HepG2 (cell line): Measurements from ENCODE around the gene NSUN2. TPM values are rescaled to one million over a fixed set of nuclear protein-coding genes. Genes with fewer than 3 reads are reported as not detected.

ENCODE experiments used
- ATAC-seq: fragments of 200-7000 bp; cut with Tn5 transposase; 3 replicates; pipeline ENCODE4 v1.9.1; 2020; ENCODE audit warnings: mild to moderate bottlenecking, moderate library complexity
- BruUV-seq: library from RNA; stranded (reverse); fragments of 400-500 nt; replicated peaks from 2 replicates; lab custom pipeline; 2021; lab: Mats Ljungman, UMichigan
- CTCF ChIA-PET: fragments of 300-600 bp; formaldehyde crosslinking; extraction: SDS; loops from one replicate; lab custom pipeline; 2021; ENCODE audit warnings: low total read pairs, inconsistent platforms, low intra/inter-chr PET ratio; lab: Yijun Ruan, JAX
- POLR2A ChIA-PET: fragments of 350-600 bp; sonication (Branson Sonifier 250); formaldehyde crosslinking; loops from one replicate; lab custom pipeline; 2020; ENCODE audit warnings: antibody characterized with exemption, inconsistent platforms; lab: Yijun Ruan, JAX
- DNase-seq: peaks from one replicate; pipeline ENCODE4 v3.0.0-alpha.2; 2015; ENCODE audit warnings: low spot score
- FAIRE-seq: peaks from 3 replicates; lab custom pipeline; 2011; peaks lifted over from hg19 to GRCh38; lab: Jason Lieb, UNC
- H2AFZ ChIP-seq: one replicate; pipeline ENCODE4 v1.6.1; 2011; ENCODE audit warnings: low read length, inconsistent platforms
- H3K27ac ChIP-seq: fragments of 300-600 bp; 3 replicates; pipeline ENCODE4 v1.8.0; 2011; ENCODE audit warnings: mixed run types, mild to moderate bottlenecking, mixed read lengths, low read length, inconsistent platforms; ENCODE audit not compliant: insufficient read depth; ENCODE audit errors: extremely low read length
- H3K27me3 ChIP-seq, 2 experiments: fragments of 200-600 bp in 1 of 2; 2 replicates in 1 of 2; 3 replicates in 1 of 2; pipeline versions ENCODE4 v1.6.0 to v1.8.0; 2011; ENCODE audit warnings: low read length in 2 of 2, mild to moderate bottlenecking in 2 of 2, moderate library complexity in 2 of 2, inconsistent platforms in 1 of 2; ENCODE audit not compliant: insufficient read depth in 2 of 2, control insufficient read depth in 1 of 2
- H3K36me3 ChIP-seq, 2 experiments: fragments of 200-600 bp in 1 of 2; replicated peaks in 1 of 2; 2 replicates in 1 of 2; 3 replicates in 1 of 2; pipeline versions ENCODE4 v1.5.1 to v1.8.0; 2011; ENCODE audit warnings: low read length in 2 of 2, inconsistent platforms in 1 of 2; ENCODE audit not compliant: insufficient read depth in 2 of 2, control insufficient read depth in 1 of 2
- H3K4me1 ChIP-seq: 2 replicates; pipeline ENCODE4 v1.5.1; 2012; ENCODE audit warnings: low read length, inconsistent platforms; ENCODE audit not compliant: insufficient read depth
- H3K4me2 ChIP-seq: 2 replicates; pipeline ENCODE4 v1.6.0; 2011; ENCODE audit warnings: low read depth, low read length, inconsistent platforms
- H3K4me3 ChIP-seq, 3 experiments: fragments of 200-600 bp in 1 of 3; sonication (generic), shearing (Covaris generic) in 1 of 3; replicated peaks in 1 of 3; 2 replicates each; pipeline ENCODE4 v1.5.1; 2011 to 2016; ENCODE audit warnings: low read length in 3 of 3, inconsistent platforms in 2 of 3, low read depth in 2 of 3, mild to moderate bottlenecking in 2 of 3, control low read depth in 1 of 3, mixed read lengths in 1 of 3; ENCODE audit not compliant: insufficient read depth in 1 of 3
- H3K79me2 ChIP-seq: one replicate; pipeline ENCODE4 v1.6.1; 2011; ENCODE audit warnings: low read length, inconsistent platforms; ENCODE audit not compliant: insufficient read depth
- H3K9ac ChIP-seq: 2 replicates; pipeline ENCODE4 v1.6.0; 2011; ENCODE audit warnings: mild to moderate bottlenecking, low read depth, low read length, inconsistent platforms; ENCODE audit not compliant: insufficient read depth
- H3K9me3 ChIP-seq: 2 replicates; pipeline ENCODE4 v1.5.1; 2012; ENCODE audit warnings: mild to moderate bottlenecking, low read length
- H4K20me1 ChIP-seq: 2 replicates; pipeline ENCODE4 v1.6.0; 2011; ENCODE audit warnings: inconsistent platforms, mild to moderate bottlenecking, low read length, moderate library complexity; ENCODE audit not compliant: insufficient read depth
- ARID5B ChIP-seq: IDR thresholded peaks from 2 replicates; pipeline ENCODE4 v1.4.0; 2020; ENCODE audit warnings: mild to moderate bottlenecking, missing genetic modification reagents
- DPF2 ChIP-seq: sonication (generic); formaldehyde crosslinking; IDR thresholded peaks from 2 replicates; pipeline ENCODE4 v1.4.0; 2020; ENCODE audit warnings: mild to moderate bottlenecking, low read depth, missing genetic modification reagents, borderline replicate concordance
- E2F1 ChIP-seq: sonication (generic); formaldehyde crosslinking; IDR thresholded peaks from 2 replicates; pipeline ENCODE4 v1.5.0; 2020; ENCODE audit warnings: missing genetic modification reagents
- EZH2 ChIP-seq: conservative IDR thresholded peaks from 2 replicates; pipeline ENCODE4 v1.6.1; 2012; ENCODE audit warnings: mild to moderate bottlenecking, low read depth, low read length, moderate library complexity
- GATA4 ChIP-seq: sonication (generic); IDR thresholded peaks from 2 replicates; pipeline ENCODE4 v1.6.1; 2016; ENCODE audit warnings: antibody characterized with exemption, low read depth, borderline replicate concordance
- NFATC3 ChIP-seq: sonication (generic); formaldehyde crosslinking; IDR thresholded peaks from 2 replicates; pipeline ENCODE4 v1.5.1; 2020; ENCODE audit warnings: mild to moderate bottlenecking, missing genetic modification reagents
- SNAPC4 ChIP-seq: sonication (generic); formaldehyde crosslinking; IDR thresholded peaks from 2 replicates; pipeline ENCODE4 v1.4.0; 2020; ENCODE audit warnings: mild to moderate bottlenecking, missing genetic modification reagents
- ZC3H13 ChIP-seq: sonication (generic); formaldehyde crosslinking; IDR thresholded peaks from 2 replicates; pipeline ENCODE4 v1.8.1; 2023; ENCODE audit warnings: mild to moderate bottlenecking, missing genetic modification reagents, moderate library complexity
- ZFAT ChIP-seq: sonication (generic); formaldehyde crosslinking; conservative IDR thresholded peaks from 2 replicates; pipeline ENCODE4 v1.8.1; 2023; ENCODE audit warnings: missing genetic modification reagents, inconsistent platforms
- ZNF496 ChIP-seq: sonication (generic); formaldehyde crosslinking; IDR thresholded peaks from 2 replicates; pipeline ENCODE4 v1.8.1; 2023; ENCODE audit warnings: mild to moderate bottlenecking, moderate library complexity, missing genetic modification reagents; ENCODE audit not compliant: insufficient replicate concordance
- ZNF607 ChIP-seq: sonication (generic); formaldehyde crosslinking; IDR thresholded peaks from 2 replicates; pipeline ENCODE4 v1.5.1; 2020; ENCODE audit warnings: missing genetic modification reagents, mild to moderate bottlenecking, borderline replicate concordance
- ZNF614 ChIP-seq: IDR thresholded peaks from 2 replicates; pipeline ENCODE4 v1.6.1; 2018; ENCODE audit warnings: missing biosample characterization, missing genetic modification reagents, inconsistent platforms, borderline replicate concordance
- ZNF782 ChIP-seq: sonication (generic); formaldehyde crosslinking; IDR thresholded peaks from 2 replicates; pipeline ENCODE4 v1.4.0; 2020; ENCODE audit warnings: missing genetic modification reagents, mild to moderate bottlenecking, borderline replicate concordance
- WGBS: methylation state at CpG from one replicate; pipeline ENCODE4 v1.1.6; 2017; ENCODE audit warnings: low lambda C conversion rate; 5-methylcytosine and 5-hydroxymethylcytosine counted together
- in situ Hi-C: cut with HindIII; loops from 2 replicates; pipeline ENCODE4 v1.10.0; 2017; ENCODE audit warnings: low pct_unique_long_range_greater_than_20kb; ENCODE audit not compliant: extremely low pct_ligation_motif_present
- intact Hi-C: fragments of 100-400 bp; cut with micrococcal nuclease; formaldehyde crosslinking; loops from one replicate; pipeline ENCODE4 v1.10.0; 2022; ENCODE audit not compliant: unreplicated experiment
- polyA plus RNA-seq, 8 experiments: library from polyadenylated mRNA; depleted of rRNA in 3 of 8; stranded (reverse) in 7 of 8; unstranded in 1 of 8; fragments of >200 nt; fragmentation: Illumina TruSeq in 4 of 8; extraction: Trizol in 4 of 8; gene quantifications; 2 replicates each; pipeline versions ENCODE4 v1.2.1 to v1.2.3, GENCODE V29; 2011 to 2016; ENCODE audit warnings: low read depth in 4 of 8, missing spikeins in 1 of 8, mixed read lengths in 1 of 8; ENCODE audit not compliant: insufficient read depth in 1 of 8
- total RNA-seq, 5 experiments: library from RNA; depleted of rRNA; stranded (reverse); fragments of >200 nt; fragmentation: Illumina TruSeq; extraction: Trizol; gene quantifications; 2 replicates each; pipeline ENCODE4 v1.2.3, GENCODE V29; 2016; ENCODE audit warnings: low read depth in 1 of 5

The NSUN2 gene
- total and polyA plus RNA-seq, 2 of the 13 experiments (the other 11 are each of a cell fraction or from before 2014, with no cell fraction given): 51.7 to 69.1 TPM

GRCh38 chr5:6590581-6590980, 42.3 kb downstream of the NSUN2 start:
- Histone ChIP-seq H3K27ac (no peak overlapping the region), H3K4me3 (no peak overlapping the region), H3K9me3 (no peaks in the 10 kb centered on the region), H3K4me2 (no peak overlapping the region), H3K36me3 (no peaks in the 10 kb centered on the region), H3K4me1 (no peaks in the 10 kb centered on the region), H4K20me1 (no peaks in the 10 kb centered on the region), H3K9ac (no peak overlapping the region), H2AFZ (no peak overlapping the region), H3K79me2 (no peaks in the 10 kb centered on the region), H3K27me3 (peaks cover 0 to 2% of the 10 kb centered on the region in 2 experiments; a peak in 1 of 5 replicates)
- intact Hi-C loops (no loop called here), in situ Hi-C loops (no loop called here)
- WGBS: 25% methylated on average over 2 of the region's 2 CpGs
- ChIA-PET POLR2A (no interaction called here), CTCF (no interaction called here)
- BruUV-seq: no TSS peak
- ATAC-seq: no peak
- no peak for FAIRE-seq
- no peak for DNase-seq
- no peak for TF ChIP-seq EZH2
- no peak for TF ChIP-seq ZFAT (CRISPR knock-in tag)
- TF ChIP-seq ZNF607: no peak
- TF ChIP-seq NFATC3 (CRISPR knock-in tag): no peak
- no peak for TF ChIP-seq DPF2 (CRISPR knock-in tag)
- no peak for TF ChIP-seq ARID5B (CRISPR knock-in tag)
- no peak for TF ChIP-seq SNAPC4 (CRISPR knock-in tag)
- no peak for TF ChIP-seq ZNF614 (CRISPR knock-in tag)
- no peak for TF ChIP-seq E2F1 (CRISPR knock-in tag)
- no peak for TF ChIP-seq ZC3H13 (CRISPR knock-in tag)
- no peak for TF ChIP-seq ZNF496 (CRISPR knock-in tag)
- no peak for TF ChIP-seq ZNF782
- no peak for TF ChIP-seq GATA4
